HG03064 (cell line): ENCODE measurements around the gene CAPN8.

Source experiments
- ATAC-seq: cut with Tn5 transposase; IDR thresholded peaks from one replicate; pipeline ENCODE4 v1.9.1; 2021; ENCODE audit warnings: low read depth; ENCODE audit not compliant: unreplicated experiment

Gene CAPN8

DNA sequence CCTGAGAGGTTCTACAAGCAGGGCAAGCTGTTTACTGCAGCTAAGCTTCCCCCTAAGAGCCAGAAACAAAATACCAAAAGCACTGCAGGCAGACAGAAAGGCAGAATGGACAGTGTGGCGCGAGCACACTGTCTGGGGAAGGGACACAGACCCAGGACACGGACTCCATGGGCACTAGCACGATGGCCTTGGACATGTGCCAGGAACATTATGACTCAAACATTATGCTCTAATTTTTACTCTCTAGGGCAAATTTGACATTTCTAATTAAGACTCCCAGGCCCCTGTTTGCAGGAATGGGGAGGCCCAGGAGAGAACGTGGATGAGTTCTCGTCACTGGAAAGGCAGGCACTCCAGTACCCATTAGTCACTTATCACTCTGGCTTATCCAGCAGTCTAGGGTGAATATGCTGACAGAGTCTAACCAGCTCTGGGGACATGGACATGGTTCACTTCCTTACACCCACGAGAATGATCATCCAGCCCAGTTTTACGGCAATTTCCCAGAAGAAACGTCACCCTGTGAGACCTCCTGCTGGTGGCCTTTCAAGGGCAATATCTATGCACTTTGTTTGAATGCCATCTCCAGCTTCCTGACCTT lies 45.1 kb downstream of the CAPN8 start:
- no peak for ATAC-seq

DNA sequence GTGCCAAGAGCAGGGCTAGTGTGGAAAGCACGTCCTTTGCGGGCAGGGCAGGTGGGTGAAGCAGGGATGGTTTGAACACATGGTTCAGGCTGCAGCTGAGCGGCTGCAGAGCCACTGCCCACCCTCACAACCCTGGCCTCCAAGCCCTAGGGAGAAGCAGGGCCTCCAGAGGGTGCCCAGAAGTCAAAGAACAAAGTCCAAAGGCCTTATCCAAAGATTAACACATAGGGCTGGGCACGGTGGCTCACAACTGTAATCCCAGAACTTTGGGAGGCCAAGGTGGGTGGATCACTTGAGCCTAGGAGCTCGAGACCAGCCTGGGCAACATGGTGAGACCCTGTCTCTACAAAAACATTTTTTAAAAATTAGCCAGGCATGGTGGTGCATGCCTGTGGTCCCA lies 46.8 kb downstream of the CAPN8 start:
- ATAC-seq = no peak

- no peak for ATAC-seq
These were observed 48.0 kb downstream of the CAPN8 start for GRCh38 chr1:223617323-223618070.

DNA sequence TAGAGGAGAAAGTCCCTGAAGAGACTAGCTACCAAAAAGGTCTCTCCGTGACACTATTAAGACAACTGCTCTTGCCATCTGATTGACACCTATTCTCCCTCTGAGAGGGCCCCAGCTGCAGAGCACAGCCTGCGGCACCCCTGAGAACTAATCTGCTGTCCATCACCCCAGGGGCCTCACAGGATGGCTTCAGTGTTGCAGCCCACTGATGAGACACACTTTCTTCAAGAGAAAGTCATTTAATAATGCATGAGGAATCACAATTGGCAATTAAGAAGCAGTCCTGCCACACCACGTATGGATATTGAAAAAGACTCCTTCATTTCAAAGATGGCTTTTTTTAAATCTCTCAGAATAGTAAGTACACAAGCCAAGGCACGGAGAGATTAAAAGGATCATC lies 48.9 kb downstream of the CAPN8 start:
- no peak for ATAC-seq

DNA sequence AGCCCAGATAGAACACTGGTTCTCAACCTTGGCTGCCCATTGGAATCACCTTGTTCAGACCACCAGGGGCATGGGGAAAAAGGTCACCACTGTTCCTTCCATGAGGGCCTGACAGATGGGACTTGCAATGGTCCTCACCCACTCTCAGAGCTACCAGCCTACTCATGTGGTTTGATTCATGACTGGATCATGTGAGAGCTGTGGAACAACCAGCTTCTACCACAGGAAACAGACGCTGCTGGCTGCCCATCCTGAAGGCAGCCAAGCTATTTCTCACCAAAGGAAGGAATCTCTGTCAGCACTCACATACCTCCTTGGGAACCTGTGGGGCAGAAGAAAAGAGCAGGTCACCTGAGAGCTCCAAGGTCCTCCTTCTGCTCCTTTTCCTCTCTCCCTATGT lies 53.6 kb downstream of the CAPN8 start:
- ATAC-seq = no peak

DNA sequence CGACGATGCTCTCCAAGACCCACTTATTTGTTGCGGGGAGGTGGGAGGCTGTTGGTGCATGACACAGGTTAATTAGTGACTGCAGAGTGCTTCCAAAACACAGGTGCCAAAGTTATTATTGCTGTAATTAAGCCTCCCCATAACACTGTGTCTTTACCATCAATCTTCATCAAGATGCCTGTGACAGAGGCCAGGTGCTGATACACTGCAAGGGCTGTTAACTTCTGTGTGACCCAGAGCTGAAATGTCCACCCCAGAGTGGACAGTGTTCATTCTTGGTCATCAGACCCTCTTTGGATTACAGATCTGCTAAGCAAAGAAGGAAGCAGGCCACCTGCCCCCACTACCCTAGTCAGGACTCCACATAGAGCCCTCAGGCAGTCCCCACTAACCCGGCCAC lies 55.5 kb downstream of the CAPN8 start:
- ATAC-seq = no peak

DNA sequence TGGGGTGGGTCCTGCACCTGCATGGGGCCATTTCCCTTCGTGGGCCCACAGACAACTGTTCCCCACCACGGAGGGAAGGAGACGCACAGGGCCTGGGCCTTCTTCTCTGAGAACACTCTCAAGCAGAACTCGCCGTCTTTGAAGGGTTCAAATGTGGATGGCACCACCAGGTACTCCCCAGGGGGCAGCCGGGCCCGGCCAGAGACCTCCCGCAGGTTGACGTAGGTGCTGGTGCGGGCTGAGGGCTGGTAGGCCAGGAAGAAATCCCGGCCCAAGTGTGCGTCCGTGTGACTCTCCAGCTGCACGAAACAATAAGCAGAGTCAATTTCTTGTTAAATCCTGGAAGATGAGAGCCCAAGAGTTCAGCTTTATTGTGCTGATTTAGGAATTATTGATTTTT lies 56.4 kb downstream of the CAPN8 start:
- ATAC-seq = no peak

DNA sequence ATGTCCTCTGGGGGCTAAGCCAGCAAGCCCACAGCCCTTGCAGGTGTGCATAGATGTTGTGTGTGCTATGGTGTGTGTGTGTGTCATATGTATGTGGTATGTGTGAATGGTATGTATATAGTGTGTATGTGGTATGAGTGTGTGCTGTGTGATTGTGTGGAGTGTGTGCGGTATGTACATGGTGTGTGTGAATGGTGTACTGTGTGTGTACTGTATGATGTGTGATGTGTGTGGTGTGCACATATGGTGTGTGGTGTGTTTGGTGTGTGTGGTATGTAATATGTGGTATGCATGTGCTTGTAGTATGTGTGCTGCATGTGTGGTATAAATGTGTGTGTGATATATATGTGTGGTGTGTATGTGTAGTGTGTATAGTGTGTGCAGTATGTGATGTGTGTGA lies 107.0 kb downstream of the CAPN8 start:
- no peak for ATAC-seq

GRCh38 chr1:223557130-223557475 lies 108.4 kb downstream of the CAPN8 start:
- ATAC-seq = no peak

GRCh38 chr1:223556414-223557129 lies 108.9 kb downstream of the CAPN8 start:
- ATAC-seq = peak; percentile 79

DNA sequence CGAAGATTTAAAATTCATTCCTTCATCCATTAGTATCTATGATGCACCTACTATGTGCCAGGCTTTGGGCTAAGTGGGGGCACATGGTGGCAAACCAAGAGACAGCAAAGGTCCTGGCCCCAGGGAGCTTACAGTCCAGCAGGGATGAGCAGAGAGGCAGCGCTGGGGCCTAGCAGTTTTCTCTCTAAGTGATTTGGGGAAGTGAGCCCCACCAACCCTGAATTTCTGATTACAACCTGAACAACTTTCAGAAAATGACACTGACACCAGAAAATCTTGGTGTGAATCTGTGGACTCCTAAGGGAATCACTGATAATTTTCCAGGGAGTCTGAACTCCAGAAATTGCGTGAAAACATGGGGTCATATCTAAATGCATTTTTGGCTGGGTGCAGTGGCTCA lies 111.5 kb downstream of the CAPN8 start:
- ATAC-seq = no peak

DNA sequence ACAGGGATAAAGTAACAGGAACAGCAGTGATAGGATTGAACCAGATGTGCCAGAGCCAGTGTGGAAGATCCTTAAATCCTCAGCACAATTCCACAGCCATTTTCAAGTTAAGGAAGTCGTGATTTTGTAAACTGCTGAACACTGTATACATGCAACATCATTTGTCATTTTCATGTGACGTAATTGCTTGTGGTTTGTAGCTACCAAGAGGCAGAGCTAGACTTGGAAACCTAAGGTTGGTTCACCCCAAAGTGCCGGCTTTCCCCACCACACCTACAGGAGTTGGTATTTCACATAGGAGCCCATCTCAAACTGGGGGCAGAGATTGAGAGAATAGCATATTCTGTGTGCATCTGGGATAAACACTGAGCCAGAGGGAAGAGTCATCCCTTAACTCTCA lies 113.9 kb downstream of the CAPN8 start:
- no peak for ATAC-seq

DNA sequence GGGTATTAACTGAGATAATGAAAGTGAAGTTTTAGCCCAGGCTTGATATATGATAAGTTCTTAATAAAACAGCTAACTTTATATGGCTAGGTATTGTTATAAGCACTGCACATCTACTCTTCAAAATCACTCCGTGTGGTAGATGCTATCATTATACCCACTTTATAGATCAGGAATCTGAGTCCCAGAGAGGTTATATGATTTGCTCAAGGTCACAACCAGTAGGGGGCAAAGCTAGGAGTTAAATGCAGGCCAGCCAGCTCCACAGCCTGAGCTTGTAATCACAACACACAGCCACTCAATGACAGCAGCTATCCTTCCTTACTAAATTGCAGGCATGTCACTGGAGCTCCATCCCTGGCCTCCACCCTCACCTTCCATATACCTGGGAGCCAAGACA lies 115.8 kb downstream of the CAPN8 start:
- no peak for ATAC-seq

GRCh38 chr1:223547316-223548114 lies 118.0 kb downstream of the CAPN8 start:
- no peak for ATAC-seq

DNA sequence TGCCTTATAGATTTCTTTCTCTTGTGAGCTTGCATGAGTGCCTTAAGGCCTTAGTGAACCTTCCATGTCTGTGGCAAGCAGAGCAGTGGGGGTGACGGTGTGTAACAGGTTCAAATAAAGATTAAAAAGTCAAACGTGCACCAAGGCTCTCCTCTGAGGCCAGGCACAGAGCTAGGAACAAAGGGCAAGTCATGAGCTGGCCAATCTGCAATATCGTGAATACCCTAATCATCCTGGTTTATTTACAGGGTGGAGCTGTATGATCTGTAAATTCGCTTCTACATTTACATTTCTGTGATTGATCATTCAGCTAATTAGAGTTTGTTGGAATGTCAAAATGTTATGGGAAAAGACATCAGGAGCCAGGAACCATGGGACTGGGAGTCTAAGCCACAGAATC lies 120.2 kb downstream of the CAPN8 start:
- ATAC-seq = no peak

DNA sequence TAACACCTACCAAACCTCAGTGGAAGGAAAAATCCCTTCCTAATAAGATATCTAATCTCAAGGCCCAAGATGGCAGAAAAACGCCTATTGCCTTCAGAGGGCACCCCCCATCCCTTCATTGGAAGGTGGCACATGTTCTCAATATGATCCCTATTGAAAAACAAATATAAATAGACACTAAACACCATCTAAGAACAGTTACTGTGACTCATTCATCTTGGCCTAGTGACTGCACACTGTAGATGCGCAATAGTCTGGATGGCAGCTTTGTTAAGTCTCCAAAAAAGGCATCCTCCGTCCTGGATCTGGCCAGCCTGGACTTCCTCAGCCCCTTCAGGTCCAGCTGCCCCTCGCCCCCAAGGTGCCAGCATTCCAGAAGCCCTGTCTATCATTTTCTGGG lies 121.9 kb downstream of the CAPN8 start:
- ATAC-seq = no peak

DNA sequence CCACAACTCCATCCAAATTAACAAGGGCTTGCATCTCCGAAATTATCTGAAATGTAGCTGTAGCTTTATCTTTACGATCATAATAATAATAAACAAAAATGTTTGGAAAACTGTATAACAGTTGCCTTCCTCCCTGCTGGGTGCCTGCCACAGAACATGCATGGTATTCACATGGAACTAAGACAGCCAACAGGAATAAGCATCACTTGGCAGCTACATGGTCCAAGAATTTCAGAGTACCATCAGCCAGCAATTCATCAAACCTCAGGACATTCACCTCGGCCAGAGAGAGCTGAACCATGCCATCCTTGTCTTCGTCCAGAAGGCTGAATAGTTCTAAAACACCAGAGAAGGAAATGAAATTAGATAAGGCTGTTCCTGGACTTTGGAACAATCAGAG lies 122.7 kb downstream of the CAPN8 start:
- no peak for ATAC-seq

GRCh38 chr1:223540485-223541106 lies 124.9 kb downstream of the CAPN8 start:
- no peak for ATAC-seq

GRCh38 chr1:223539750-223540149 lies 125.8 kb downstream of the CAPN8 start:
- ATAC-seq = no peak

DNA sequence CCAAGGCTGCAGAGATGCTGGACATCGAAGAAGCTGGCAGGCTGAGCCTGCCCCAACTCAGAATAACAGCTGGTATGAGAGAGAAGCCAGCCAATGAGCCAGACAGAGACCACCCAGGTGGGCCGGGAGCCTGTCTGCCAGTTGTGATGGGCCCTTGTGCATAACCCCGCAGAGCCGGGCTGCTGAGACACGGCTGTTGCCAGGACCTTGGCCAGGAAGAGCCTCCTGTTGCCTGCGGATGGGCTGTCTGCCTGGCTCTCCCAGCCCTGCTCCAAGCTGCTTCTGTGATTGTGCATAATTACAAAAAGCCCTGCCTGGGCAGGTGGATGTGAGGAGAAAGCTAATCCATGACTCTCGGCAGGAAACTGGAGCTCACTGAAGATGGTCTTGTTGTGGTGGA lies 126.5 kb downstream of the CAPN8 start:
- no peak for ATAC-seq

DNA sequence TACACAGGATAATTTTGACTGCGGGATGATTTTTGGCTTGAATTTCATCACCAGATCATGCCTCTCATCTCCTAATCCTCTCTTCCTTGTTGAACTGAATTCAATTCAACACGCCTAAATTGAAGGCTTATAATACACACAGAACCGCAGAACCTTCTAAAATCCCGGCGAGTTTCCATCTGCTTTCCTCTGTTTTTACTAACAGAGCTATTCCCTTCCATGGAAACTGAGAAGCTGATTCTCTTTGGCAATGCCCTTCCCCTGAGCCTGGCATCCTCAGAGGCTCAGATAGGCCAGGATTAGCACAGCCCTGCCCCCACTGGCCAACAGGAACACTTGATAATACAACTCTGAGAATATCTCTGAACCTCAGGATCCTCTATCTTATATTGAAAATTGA lies 130.2 kb downstream of the CAPN8 start:
- no peak for ATAC-seq
